WTC11 (cell line): ENCODE data around the gene RNU5B-1. TPM values are rescaled to one million over a fixed set of nuclear protein-coding genes. Genes with fewer than 3 reads are reported as not detected.
A peak's percentile ranks its signal among the peaks of the same experiment; 100 is the strongest.

Source experiments
- ATAC-seq: fragments of 200-7000 bp; cut with Tn5 transposase; 2 replicates; pipeline ENCODE4 v1.10.0; 2021; ENCODE audit warnings: mild to moderate bottlenecking, moderate library complexity
- CTCF ChIA-PET: fragments of 300-600 bp; sonication (Branson Sonifier 250); formaldehyde crosslinking; loops from one replicate; lab custom pipeline; 2021; ENCODE audit warnings: antibody characterized with exemption; lab: Charles Lee
- POLR2A ChIA-PET: fragments of 350-600 bp; sonication (Branson Sonifier 250); formaldehyde crosslinking; loops from one replicate; lab custom pipeline; 2021; ENCODE audit warnings: antibody characterized with exemption; lab: Charles Lee
- DNase-seq: peaks from one replicate; pipeline ENCODE4 v3.0.0; 2021; ENCODE audit warnings: low spot score
- H3K27ac Mint-ChIP-seq: 2 replicates; pipeline ENCODE4 v1.8.0; 2021; ENCODE audit warnings: mixed read lengths
- H3K27me3 Mint-ChIP-seq: 2 replicates; pipeline ENCODE4 v1.8.0; 2021; ENCODE audit warnings: low read depth, mild to moderate bottlenecking, moderate library complexity, mixed read lengths
- H3K36me3 Mint-ChIP-seq: 2 replicates; pipeline ENCODE4 v1.8.0; 2021; ENCODE audit warnings: mixed read lengths
- H3K4me1 Mint-ChIP-seq: 2 replicates; pipeline ENCODE4 v1.8.0; 2022; ENCODE audit warnings: mixed read lengths
- H3K4me3 Mint-ChIP-seq: 2 replicates; pipeline ENCODE4 v1.8.0; 2021; ENCODE audit warnings: mild to moderate bottlenecking, moderate library complexity, mixed read lengths
- H3K9me3 Mint-ChIP-seq: 2 replicates; pipeline ENCODE4 v1.8.0; 2021; ENCODE audit warnings: mixed read lengths
- ATF2 ChIP-seq: sonication (generic); formaldehyde crosslinking; IDR thresholded peaks from 2 replicates; pipeline ENCODE4 v1.8.1; 2022; ENCODE audit warnings: low read depth, missing genetic modification reagents, borderline replicate concordance
- ATF3 ChIP-seq: sonication (generic); formaldehyde crosslinking; conservative IDR thresholded peaks from 2 replicates; pipeline ENCODE4 v1.8.1; 2022; ENCODE audit warnings: mild to moderate bottlenecking, missing genetic modification reagents
- GRHL2 ChIP-seq: fragments of 250-450 bp; sonication (Bioruptor Pico); IDR thresholded peaks from 2 replicates; pipeline ENCODE4 v1.8.0; 2022; ENCODE audit warnings: mild to moderate bottlenecking, moderate library complexity; ENCODE audit not compliant: insufficient replicate concordance, severe bottlenecking
- HMGA2 ChIP-seq: fragments of 250-450 bp; sonication (Bioruptor Pico); IDR thresholded peaks from 2 replicates; pipeline ENCODE4 v1.4.0; 2021; ENCODE audit warnings: mild to moderate bottlenecking, moderate library complexity
- HMGXB4 ChIP-seq: sonication (generic); formaldehyde crosslinking; IDR thresholded peaks from 2 replicates; pipeline ENCODE4 v1.8.1; 2023; ENCODE audit warnings: mild to moderate bottlenecking, moderate library complexity, missing genetic modification reagents
- JAZF1 ChIP-seq: fragments of 250-450 bp; sonication (Bioruptor Pico); IDR thresholded peaks from 2 replicates; pipeline ENCODE4 v1.9.0; 2021; ENCODE audit warnings: moderate library complexity, mild to moderate bottlenecking, inconsistent platforms
- JUN ChIP-seq: sonication (generic); formaldehyde crosslinking; IDR thresholded peaks from 2 replicates; pipeline ENCODE4 v1.8.0; 2023; ENCODE audit warnings: mild to moderate bottlenecking, missing genetic modification reagents
- MYBL2 ChIP-seq: sonication (generic); formaldehyde crosslinking; IDR thresholded peaks from 2 replicates; pipeline ENCODE4 v1.8.1; 2023; ENCODE audit warnings: mild to moderate bottlenecking, moderate library complexity, missing genetic modification reagents
- NFATC4 ChIP-seq: fragments of 250-450 bp; sonication (Bioruptor Pico); IDR thresholded peaks from 2 replicates; pipeline ENCODE4 v1.9.0; 2021; ENCODE audit warnings: mild to moderate bottlenecking
- RORB ChIP-seq: fragments of 250-450 bp; sonication (Bioruptor Pico); IDR thresholded peaks from 2 replicates; pipeline ENCODE4 v1.9.0; 2021; ENCODE audit warnings: mild to moderate bottlenecking
- SP1 ChIP-seq: sonication (generic); formaldehyde crosslinking; conservative IDR thresholded peaks from 2 replicates; pipeline ENCODE4 v1.8.1; 2022; ENCODE audit warnings: missing genetic modification reagents
- STAT6 ChIP-seq: sonication (generic); formaldehyde crosslinking; conservative IDR thresholded peaks from 2 replicates; pipeline ENCODE4 v1.8.1; 2023; ENCODE audit warnings: mild to moderate bottlenecking, low read depth, missing genetic modification reagents, moderate library complexity
- ZNF138 ChIP-seq: sonication (generic); formaldehyde crosslinking; conservative IDR thresholded peaks from 2 replicates; pipeline ENCODE4 v1.8.1; 2022; ENCODE audit warnings: mild to moderate bottlenecking, moderate library complexity, missing genetic modification reagents
- ZNF281 ChIP-seq: sonication (generic); formaldehyde crosslinking; IDR thresholded peaks from 2 replicates; pipeline ENCODE4 v1.8.0; 2023; ENCODE audit warnings: mild to moderate bottlenecking, missing genetic modification reagents
- ZNF671 ChIP-seq: fragments of 250-450 bp; sonication (Bioruptor Pico); IDR thresholded peaks from 2 replicates; pipeline ENCODE4 v1.8.0; 2021; ENCODE audit warnings: mild to moderate bottlenecking
- ZSCAN18 ChIP-seq: fragments of 250-450 bp; sonication (Bioruptor Pico); IDR thresholded peaks from 2 replicates; pipeline ENCODE4 v2.1.2; 2022; ENCODE audit warnings: mild to moderate bottlenecking, moderate library complexity
- total RNA-seq: library from RNA; stranded (reverse); gene quantifications from 3 replicates; pipeline ENCODE4 v1.2.3, GENCODE V29; 2021

Gene RNU5B-1
- total RNA-seq, 1 experiment from 2014 or later = not detected

- TF ChIP-seq ZSCAN18 (CRISPR knock-in tag) (no peak), HMGXB4 (no peak), GRHL2 (no peak)
Observed at GRCh38 chr15:65260968-65261367, 43.5 kb upstream of the RNU5B-1 start (continued).

- Mint-ChIP-seq H3K9me3 (peaks cover 3% of the 10 kb centered on the region), H3K4me3 (no peak overlapping the region), H3K36me3 (peaks cover 8% of the 10 kb centered on the region), H3K27ac (peak overlapping the region; percentile 42; the same call in 1 of the 2 replicates), H3K27me3 (no peaks in the 10 kb centered on the region), H3K4me1 (peaks cover 27% of the 10 kb centered on the region)
- ATAC-seq (no peak), DNase-seq (no peak)
- TF ChIP-seq RORB = no peak
- no peak for TF ChIP-seq SP1 (CRISPR knock-in tag)
- no peak for TF ChIP-seq NFATC4 (CRISPR knock-in tag)
- TF ChIP-seq ZNF138 (CRISPR knock-in tag) = no peak
- TF ChIP-seq JUN = no peak
- TF ChIP-seq ZNF671 = no peak
- no peak for TF ChIP-seq ATF2 (CRISPR knock-in tag)
- TF ChIP-seq ATF3 (CRISPR knock-in tag) = no peak
- no peak for TF ChIP-seq JAZF1 (CRISPR knock-in tag)
- TF ChIP-seq MYBL2 (CRISPR knock-in tag) = no peak
- TF ChIP-seq STAT6 (CRISPR knock-in tag) = no peak
- TF ChIP-seq ZNF281 = no peak
- no peak for TF ChIP-seq HMGA2
- ChIA-PET POLR2A (no interaction called here), CTCF (no interaction called here)
Observed at GRCh38 chr15:65263313-65263712, 41.2 kb upstream of the RNU5B-1 start.
